GM12878 (cell line): ENCODE measurements around the gene SLC35F6. TPM values are rescaled to one million over a fixed set of nuclear protein-coding genes. Genes with fewer than 3 reads are reported as not detected.

Experiments used
- ATAC-seq: fragments of 200-7000 bp; cut with Tn5 transposase; 3 replicates; pipeline ENCODE4 v1.9.1; 2020; ENCODE audit warnings: mild to moderate bottlenecking, moderate library complexity
- BruUV-seq: library from RNA; stranded (reverse); fragments of 400-500 nt; replicated peaks from 2 replicates; lab custom pipeline; 2021; lab: Mats Ljungman, UMichigan
- CTCF ChIA-PET: fragments of 300-600 bp; sonication (Branson Sonifier 250); formaldehyde crosslinking; extraction: SDS; loops from one replicate; lab custom pipeline; 2021; ENCODE audit warnings: inconsistent platforms; lab: Yijun Ruan, JAX
- POLR2A ChIA-PET: fragments of 350-600 bp; formaldehyde crosslinking; extraction: SDS; loops from one replicate; lab custom pipeline; 2021; ENCODE audit warnings: inconsistent platforms; lab: Charles Lee
- RAD21 ChIA-PET: fragments of 300-600 bp; sonication (Branson Sonifier 250); formaldehyde crosslinking; loops from one replicate; lab custom pipeline; 2023; ENCODE audit warnings: antibody characterized with exemption; ENCODE audit not compliant: unreplicated experiment; lab: Charles Lee
- SMC1A ChIA-PET: fragments of 300-600 bp; sonication (Branson Sonifier 250); formaldehyde crosslinking; loops from one replicate; lab custom pipeline; 2023; ENCODE audit not compliant: unreplicated experiment, uncharacterized antibody; lab: Charles Lee
- DNase-seq: peaks from one replicate; pipeline ENCODE4 v3.0.0-alpha.2; 2011; ENCODE audit warnings: low read depth, low spot score
- FAIRE-seq: peaks from 3 replicates; lab custom pipeline; 2011; peaks lifted over from hg19 to GRCh38; lab: Jason Lieb, UNC
- H2AFZ ChIP-seq: 2 replicates; pipeline ENCODE4 v1.6.0; 2011; ENCODE audit warnings: low read depth, low read length, control low read depth; ENCODE audit not compliant: control insufficient read depth
- H3K27ac ChIP-seq: 2 replicates; pipeline ENCODE4 v1.5.1; 2011; ENCODE audit warnings: control low read depth; ENCODE audit not compliant: control insufficient read depth, insufficient read depth
- H3K27me3 ChIP-seq, 2 experiments: replicated peaks in 1 of 2; 2 replicates each; pipeline versions ENCODE4 v1.6.0 to v1.6.1; 2011; ENCODE audit warnings: low read length in 1 of 2; ENCODE audit not compliant: control insufficient read depth in 2 of 2, insufficient read depth in 2 of 2
- H3K36me3 ChIP-seq, 2 experiments: 2 replicates each; pipeline ENCODE4 v1.5.1; 2011; ENCODE audit warnings: low read length in 1 of 2; ENCODE audit not compliant: control insufficient read depth in 2 of 2, insufficient read depth in 2 of 2
- H3K4me1 ChIP-seq: 2 replicates; pipeline ENCODE4 v1.6.1; 2011; ENCODE audit warnings: mild to moderate bottlenecking, low read length, moderate library complexity, mixed read lengths; ENCODE audit not compliant: control insufficient read depth, insufficient read depth
- H3K4me2 ChIP-seq: 2 replicates; pipeline ENCODE4 v1.6.0; 2011; ENCODE audit warnings: control low read depth; ENCODE audit not compliant: control insufficient read depth, insufficient read depth
- H3K4me3 ChIP-seq: fragments of 200-600 bp; sonication (generic); 2 replicates; pipeline ENCODE4 v1.5.1; 2016
- H3K79me2 ChIP-seq: 2 replicates; pipeline ENCODE4 v1.6.0; 2011; ENCODE audit warnings: low read length; ENCODE audit not compliant: control insufficient read depth, insufficient read depth
- H3K9ac ChIP-seq: 2 replicates; pipeline ENCODE4 v1.8.0; 2011; ENCODE audit warnings: low read length, control low read depth, mixed read lengths; ENCODE audit not compliant: control insufficient read depth, insufficient read depth
- H3K9me3 ChIP-seq: replicated peaks from 3 replicates; pipeline ENCODE4 v1.5.1; 2011; ENCODE audit warnings: mild to moderate bottlenecking, low read length; ENCODE audit not compliant: control insufficient read depth, insufficient read depth
- H4K20me1 ChIP-seq: 2 replicates; pipeline ENCODE4 v1.6.0; 2011; ENCODE audit not compliant: control insufficient read depth, insufficient read depth
- BHLHE40 ChIP-seq, 2 experiments: fragments of 450-650 bp in 1 of 2; IDR thresholded peaks; 2 replicates each; pipeline ENCODE4 v1.6.1; 2011 to 2017; ENCODE audit warnings: low read depth in 2 of 2, borderline replicate concordance in 1 of 2, improper control_type of control experiment in 1 of 2, low read length in 1 of 2, mild to moderate bottlenecking in 1 of 2
- CREM ChIP-seq: IDR thresholded peaks from 2 replicates; pipeline ENCODE4 v1.6.1; 2014; ENCODE audit warnings: antibody characterized with exemption, low read depth
- JUNB ChIP-seq: IDR thresholded peaks from 2 replicates; pipeline ENCODE4 v1.6.1; 2016; ENCODE audit warnings: antibody characterized with exemption, mild to moderate bottlenecking
- KAT2A ChIP-seq: conservative IDR thresholded peaks from 2 replicates; pipeline ENCODE4 v1.6.1; 2011; ENCODE audit warnings: low read depth, low read length; ENCODE audit not compliant: control insufficient read depth
- NFYA ChIP-seq: IDR thresholded peaks from 2 replicates; pipeline ENCODE4 v1.6.1; 2011; ENCODE audit warnings: low read depth, mild to moderate bottlenecking, low read length, improper control_type of control experiment, borderline replicate concordance
- PAX8 ChIP-seq: fragments of 450-650 bp; IDR thresholded peaks from 2 replicates; pipeline ENCODE4 v1.6.1; 2017; ENCODE audit warnings: mild to moderate bottlenecking, moderate library complexity
- SIN3A ChIP-seq: IDR thresholded peaks from 2 replicates; pipeline ENCODE4 v1.6.1; 2012; ENCODE audit warnings: low read depth, low read length, improper control_type of control experiment
- ZBED1 ChIP-seq: IDR thresholded peaks from 2 replicates; pipeline ENCODE4 v1.6.1; 2016; ENCODE audit warnings: borderline replicate concordance
- WGBS: methylation state at CpG from one replicate; pipeline ENCODE4 v1.1.6; 2016; ENCODE audit warnings: low lambda C conversion rate; ENCODE audit not compliant: insufficient replicate concordance, insufficient coverage; ENCODE audit errors: missing lambda C conversion rate; 5-methylcytosine and 5-hydroxymethylcytosine counted together
- in situ Hi-C: fragments of 300-500 bp; cut with MboI; formaldehyde crosslinking; loops from 9 replicates; pipeline ENCODE4 v1.14.3; 2018; ENCODE audit warnings: mixed read lengths
- intact Hi-C: fragments of 100-400 bp; cut with micrococcal nuclease; formaldehyde crosslinking; loops from one replicate; pipeline ENCODE4 v1.14.2; 2022; ENCODE audit not compliant: unreplicated experiment
- polyA plus RNA-seq, 11 experiments: library from polyadenylated mRNA; depleted of rRNA in 4 of 11; unstranded in 6 of 11; stranded (reverse) in 5 of 11; fragments of >200 nt; fragmentation: Nextera tagmentation in 4 of 11; fragmentation: Illumina TruSeq in 1 of 11; extraction: Ambion mirVana in 4 of 11; extraction: Trizol in 1 of 11; gene quantifications; 1 replicate in 1 of 11; 2 replicates in 10 of 11; pipeline versions ENCODE4 v1.2.1 to v1.2.3, GENCODE V29; 2011 to 2016; ENCODE audit warnings: inconsistent platforms in 2 of 11, missing spikeins in 2 of 11, low read depth in 1 of 11
- total RNA-seq, 4 experiments: library from RNA; depleted of rRNA in 3 of 4; stranded (reverse); fragments of >200 nt in 3 of 4; fragmentation: Illumina TruSeq in 1 of 4; extraction: Trizol in 1 of 4; gene quantifications; 2 replicates each; pipeline versions ENCODE4 v1.2.1 to v1.2.3, GENCODE V29; 2013 to 2021
- TF ChIP-seq, protein P1 (sequence below): fragments of 450-650 bp; IDR thresholded peaks from 2 replicates; pipeline ENCODE4 v1.6.1; 2016; ENCODE audit warnings: mild to moderate bottlenecking, moderate library complexity, borderline replicate concordance

The SLC35F6 gene
- total and polyA plus RNA-seq, 10 of the 15 experiments (the other 5 are each of a cell fraction or from before 2014, with no cell fraction given) = 4.0 to 10.5 (median 8.0) TPM

DNA sequence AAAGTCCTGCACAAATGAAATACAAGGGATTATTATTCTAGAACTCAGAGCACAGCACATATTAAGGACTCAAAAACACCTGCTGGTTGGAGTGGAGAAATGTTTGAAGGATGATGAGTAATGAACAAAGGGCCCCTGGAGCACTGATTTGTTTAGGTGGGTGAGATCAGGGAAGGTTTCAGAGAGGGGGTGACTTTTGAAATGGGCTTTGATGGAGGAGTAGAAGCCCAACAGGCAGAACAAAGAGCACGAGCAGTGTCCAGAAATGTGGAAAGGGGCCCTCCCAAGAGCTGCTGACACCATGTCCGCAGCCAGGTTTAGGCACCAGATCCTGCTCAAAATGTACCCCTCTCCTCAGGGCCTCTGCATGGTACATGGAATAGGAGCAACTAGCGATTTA, 47.7 kb upstream of the SLC35F6 start:
- ChIA-PET CTCF (no interaction called here), POLR2A (no interaction called here), SMC1A (no interaction called here), RAD21 (no interaction called here)
- ATAC-seq (no peak), DNase-seq (no peak), FAIRE-seq (no peak)
- intact Hi-C loops = no loop called here
- H2AFZ ChIP-seq = no peak overlapping the region
- TF ChIP-seq CREM = no peak
- TF ChIP-seq NFYA = no peak
- no TSS peak for BruUV-seq
- no peaks in the 10 kb centered on the region for H3K9me3 ChIP-seq
- no peaks in the 10 kb centered on the region for H3K27me3 ChIP-seq
- no peaks in the 10 kb centered on the region for H3K79me2 ChIP-seq
- no peak overlapping the region for H3K27ac ChIP-seq
- no peaks in the 10 kb centered on the region for H4K20me1 ChIP-seq
- whole genome bisulfite sequencing = 25% methylated on average over 3 of the region's 3 CpGs
- in situ Hi-C loops = no loop called here
- H3K36me3 ChIP-seq = no peaks in the 10 kb centered on the region
- no peak overlapping the region for H3K9ac ChIP-seq
- H3K4me2 ChIP-seq = no peak overlapping the region
- no peaks in the 10 kb centered on the region for H3K4me1 ChIP-seq
- H3K4me3 ChIP-seq = no peak overlapping the region

GRCh38 chr2:26716769-26717168, 47.3 kb upstream of the SLC35F6 start:
- no peak overlapping the region for H3K9ac ChIP-seq
- no peaks in the 10 kb centered on the region for H3K79me2 ChIP-seq
- H3K27ac ChIP-seq = no peak overlapping the region
- no peaks in the 10 kb centered on the region for H3K27me3 ChIP-seq
- no peaks in the 10 kb centered on the region for H3K4me1 ChIP-seq
- no peaks in the 10 kb centered on the region for H3K36me3 ChIP-seq
- ChIA-PET CTCF (no interaction called here), POLR2A (no interaction called here), RAD21 (no interaction called here), SMC1A (no interaction called here)
- ATAC-seq (no peak), FAIRE-seq (no peak), DNase-seq (no peak)
- H3K9me3 ChIP-seq = no peaks in the 10 kb centered on the region
- intact Hi-C loops (no loop called here), in situ Hi-C loops (no loop called here)
- H3K4me3 ChIP-seq = no peak overlapping the region
- no TSS peak for BruUV-seq
- no peak overlapping the region for H3K4me2 ChIP-seq
- H4K20me1 ChIP-seq = no peaks in the 10 kb centered on the region
- 29% methylated on average over 2 of the region's 2 CpGs for WGBS
- TF ChIP-seq JUNB = no peak
- TF ChIP-seq PAX8 = no peak
- TF ChIP-seq KAT2A = no peak
- TF ChIP-seq, protein P1, sequence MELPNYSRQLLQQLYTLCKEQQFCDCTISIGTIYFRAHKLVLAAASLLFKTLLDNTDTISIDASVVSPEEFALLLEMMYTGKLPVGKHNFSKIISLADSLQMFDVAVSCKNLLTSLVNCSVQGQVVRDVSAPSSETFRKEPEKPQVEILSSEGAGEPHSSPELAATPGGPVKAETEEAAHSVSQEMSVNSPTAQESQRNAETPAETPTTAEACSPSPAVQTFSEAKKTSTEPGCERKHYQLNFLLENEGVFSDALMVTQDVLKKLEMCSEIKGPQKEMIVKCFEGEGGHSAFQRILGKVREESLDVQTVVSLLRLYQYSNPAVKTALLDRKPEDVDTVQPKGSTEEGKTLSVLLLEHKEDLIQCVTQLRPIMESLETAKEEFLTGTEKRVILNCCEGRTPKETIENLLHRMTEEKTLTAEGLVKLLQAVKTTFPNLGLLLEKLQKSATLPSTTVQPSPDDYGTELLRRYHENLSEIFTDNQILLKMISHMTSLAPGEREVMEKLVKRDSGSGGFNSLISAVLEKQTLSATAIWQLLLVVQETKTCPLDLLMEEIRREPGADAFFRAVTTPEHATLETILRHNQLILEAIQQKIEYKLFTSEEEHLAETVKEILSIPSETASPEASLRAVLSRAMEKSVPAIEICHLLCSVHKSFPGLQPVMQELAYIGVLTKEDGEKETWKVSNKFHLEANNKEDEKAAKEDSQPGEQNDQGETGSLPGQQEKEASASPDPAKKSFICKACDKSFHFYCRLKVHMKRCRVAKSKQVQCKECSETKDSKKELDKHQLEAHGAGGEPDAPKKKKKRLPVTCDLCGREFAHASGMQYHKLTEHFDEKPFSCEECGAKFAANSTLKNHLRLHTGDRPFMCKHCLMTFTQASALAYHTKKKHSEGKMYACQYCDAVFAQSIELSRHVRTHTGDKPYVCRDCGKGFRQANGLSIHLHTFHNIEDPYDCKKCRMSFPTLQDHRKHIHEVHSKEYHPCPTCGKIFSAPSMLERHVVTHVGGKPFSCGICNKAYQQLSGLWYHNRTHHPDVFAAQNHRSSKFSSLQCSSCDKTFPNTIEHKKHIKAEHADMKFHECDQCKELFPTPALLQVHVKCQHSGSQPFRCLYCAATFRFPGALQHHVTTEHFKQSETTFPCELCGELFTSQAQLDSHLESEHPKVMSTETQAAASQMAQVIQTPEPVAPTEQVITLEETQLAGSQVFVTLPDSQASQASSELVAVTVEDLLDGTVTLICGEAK = peak; percentile 66
- TF ChIP-seq ZBED1 = no peak
- TF ChIP-seq BHLHE40 (IDR thresholded peaks at IDR 0.05; ENCODE audit: borderline replicate concordance in 1 of 2, low read depth in 2 of 2, low read length in 1 of 2) = no peak
- no peak for TF ChIP-seq SIN3A
- H2AFZ ChIP-seq = no peak overlapping the region
